PC-9 (cell line): ENCODE data around the gene OR52A1.

ENCODE experiments used
- EZH2 ChIP-seq: fragments of 200-600 bp; sonication (generic); IDR thresholded peaks from 2 replicates; pipeline ENCODE4 v1.8.0; 2017; ENCODE audit warnings: antibody characterized with exemption, low read depth
- TF ChIP-seq, protein P1 (sequence below): fragments of 200-600 bp; sonication (generic); conservative IDR thresholded peaks from 2 replicates; pipeline ENCODE4 v1.6.1; 2017; ENCODE audit warnings: mixed run types, antibody characterized with exemption, mild to moderate bottlenecking, moderate library complexity

DNA sequence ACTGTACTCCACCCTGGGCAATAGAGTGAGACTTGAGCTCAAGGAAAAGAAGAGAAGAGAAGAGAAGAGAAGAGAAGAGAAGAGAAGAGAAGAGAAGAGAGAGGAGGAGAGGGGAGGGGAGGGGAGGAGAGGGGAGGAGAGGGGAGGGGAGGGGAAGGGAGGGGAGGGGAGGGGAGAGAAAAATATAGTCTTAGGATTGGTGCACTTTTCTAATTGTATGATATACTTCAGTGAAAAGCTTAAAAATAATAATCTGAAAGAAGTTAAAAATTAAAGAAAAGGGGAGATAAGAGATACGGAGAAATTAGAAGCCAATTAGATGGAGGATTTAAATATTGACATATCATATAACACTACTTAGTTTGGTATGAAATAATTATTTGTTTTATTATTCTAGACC is 35.7 kb downstream of the OR52A1 start:
- TF ChIP-seq, protein P1, sequence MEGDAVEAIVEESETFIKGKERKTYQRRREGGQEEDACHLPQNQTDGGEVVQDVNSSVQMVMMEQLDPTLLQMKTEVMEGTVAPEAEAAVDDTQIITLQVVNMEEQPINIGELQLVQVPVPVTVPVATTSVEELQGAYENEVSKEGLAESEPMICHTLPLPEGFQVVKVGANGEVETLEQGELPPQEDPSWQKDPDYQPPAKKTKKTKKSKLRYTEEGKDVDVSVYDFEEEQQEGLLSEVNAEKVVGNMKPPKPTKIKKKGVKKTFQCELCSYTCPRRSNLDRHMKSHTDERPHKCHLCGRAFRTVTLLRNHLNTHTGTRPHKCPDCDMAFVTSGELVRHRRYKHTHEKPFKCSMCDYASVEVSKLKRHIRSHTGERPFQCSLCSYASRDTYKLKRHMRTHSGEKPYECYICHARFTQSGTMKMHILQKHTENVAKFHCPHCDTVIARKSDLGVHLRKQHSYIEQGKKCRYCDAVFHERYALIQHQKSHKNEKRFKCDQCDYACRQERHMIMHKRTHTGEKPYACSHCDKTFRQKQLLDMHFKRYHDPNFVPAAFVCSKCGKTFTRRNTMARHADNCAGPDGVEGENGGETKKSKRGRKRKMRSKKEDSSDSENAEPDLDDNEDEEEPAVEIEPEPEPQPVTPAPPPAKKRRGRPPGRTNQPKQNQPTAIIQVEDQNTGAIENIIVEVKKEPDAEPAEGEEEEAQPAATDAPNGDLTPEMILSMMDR: no peak
- no peak for TF ChIP-seq EZH2
